IMR-90 (cell line): Measurements from ENCODE around the gene HS6ST3. TPM values are rescaled to one million over a fixed set of nuclear protein-coding genes. Genes with fewer than 3 reads are reported as not detected.

Experiments
- ATAC-seq: fragments of 200-7000 bp; cut with Tn5 transposase; 2 replicates; pipeline ENCODE4 v1.9.1; 2020; ENCODE audit warnings: low read depth, mild to moderate bottlenecking, moderate library complexity
- BruUV-seq: library from RNA; stranded (reverse); fragments of 400-500 nt; replicated peaks from 2 replicates; lab custom pipeline; 2021; lab: Mats Ljungman, UMichigan
- CTCF ChIA-PET: fragments of 300-600 bp; formaldehyde crosslinking; extraction: SDS; loops from one replicate; lab custom pipeline; 2021; ENCODE audit warnings: antibody characterized with exemption; lab: Yijun Ruan, JAX
- POLR2A ChIA-PET: fragments of 300-600 bp; sonication (Branson Sonifier 250); formaldehyde crosslinking; loops from one replicate; lab custom pipeline; 2022; ENCODE audit warnings: antibody characterized with exemption; ENCODE audit not compliant: unreplicated experiment; lab: Charles Lee
- DNase-seq: peaks from one replicate; pipeline ENCODE4 v3.0.0; 2013
- H2AFZ ChIP-seq: replicated peaks from 2 replicates; pipeline ENCODE3; 2013; ENCODE audit warnings: low read length, mild to moderate bottlenecking; ENCODE audit not compliant: poor library complexity
- H2AK5ac ChIP-seq: 2 replicates; pipeline ENCODE4 v1.6.1; 2013; ENCODE audit warnings: low read depth, low read length, inconsistent platforms
- H2AK9ac ChIP-seq: replicated peaks from 2 replicates; pipeline ENCODE3; 2013; ENCODE audit warnings: mild to moderate bottlenecking, low read depth, low read length, moderate library complexity; ENCODE audit not compliant: poor library complexity
- H2BK120ac ChIP-seq: 2 replicates; pipeline ENCODE4 v1.6.1; 2013; ENCODE audit warnings: low read depth, low read length, inconsistent platforms
- H2BK15ac ChIP-seq: 3 replicates; pipeline ENCODE4 v1.6.1; 2013; ENCODE audit warnings: low read depth, low read length, inconsistent platforms
- H2BK20ac ChIP-seq: 2 replicates; pipeline ENCODE4 v1.6.1; 2013; ENCODE audit warnings: low read depth, mild to moderate bottlenecking, inconsistent platforms, low read length, moderate library complexity
- H2BK5ac ChIP-seq: 2 replicates; pipeline ENCODE4 v1.6.1; 2013; ENCODE audit warnings: mild to moderate bottlenecking, low read depth, low read length, inconsistent platforms; ENCODE audit not compliant: poor library complexity, severe bottlenecking
- H3K14ac ChIP-seq: replicated peaks from 2 replicates; pipeline ENCODE4 v1.6.1; 2013; ENCODE audit warnings: low read depth, low read length, inconsistent platforms
- H3K18ac ChIP-seq: 2 replicates; pipeline ENCODE4 v1.6.1; 2013; ENCODE audit warnings: low read depth, low read length, control low read depth
- H3K23ac ChIP-seq: 2 replicates; pipeline ENCODE4 v1.6.1; 2013; ENCODE audit warnings: low read depth, low read length, inconsistent platforms
- H3K27ac ChIP-seq: 2 replicates; pipeline ENCODE4 v1.5.1; 2013; ENCODE audit warnings: mild to moderate bottlenecking, control low read depth, low read length; ENCODE audit not compliant: insufficient read depth
- H3K27me3 ChIP-seq: 2 replicates; pipeline ENCODE4 v1.6.1; 2013; ENCODE audit warnings: low read length; ENCODE audit not compliant: control insufficient read depth, insufficient read depth
- H3K36me3 ChIP-seq: 2 replicates; pipeline ENCODE4 v1.6.1; 2013; ENCODE audit warnings: low read length, mixed read lengths; ENCODE audit not compliant: control insufficient read depth, insufficient read depth
- H3K4ac ChIP-seq: 2 replicates; pipeline ENCODE4 v1.6.1; 2013; ENCODE audit warnings: low read depth, low read length, inconsistent platforms
- H3K4me1 ChIP-seq: 2 replicates; pipeline ENCODE4 v1.6.1; 2013; ENCODE audit warnings: low read length, mixed read lengths; ENCODE audit not compliant: control insufficient read depth, insufficient read depth
- H3K4me2 ChIP-seq: 2 replicates; pipeline ENCODE4 v1.6.1; 2013; ENCODE audit warnings: low read depth, mild to moderate bottlenecking, control low read depth, low read length, moderate library complexity
- H3K4me3 ChIP-seq: 2 replicates; pipeline ENCODE4 v1.5.1; 2013; ENCODE audit warnings: low read depth, mild to moderate bottlenecking, control low read depth, low read length, moderate library complexity; ENCODE audit not compliant: insufficient read depth
- H3K56ac ChIP-seq: 2 replicates; pipeline ENCODE4 v1.6.1; 2013; ENCODE audit warnings: low read length, inconsistent platforms; ENCODE audit not compliant: insufficient read depth; ENCODE audit errors: extremely low read depth
- H3K79me1 ChIP-seq, 2 experiments: 2 replicates each; pipeline ENCODE4 v1.6.1; 2013; ENCODE audit warnings: low read length in 2 of 2, inconsistent platforms in 1 of 2, low read depth in 1 of 2
- H3K9ac ChIP-seq: 2 replicates; pipeline ENCODE4 v1.6.1; 2013; ENCODE audit warnings: low read depth, low read length, control low read depth
- H3K9me1 ChIP-seq: 2 replicates; pipeline ENCODE4 v1.6.1; 2013; ENCODE audit warnings: low read length, inconsistent platforms; ENCODE audit not compliant: insufficient read depth
- H3K9me3 ChIP-seq: 2 replicates; pipeline ENCODE4 v1.6.1; 2013; ENCODE audit warnings: low read length; ENCODE audit not compliant: control insufficient read depth, insufficient read depth
- H4K20me1 ChIP-seq: 2 replicates; pipeline ENCODE4 v1.6.1; 2013; ENCODE audit warnings: low read length, inconsistent platforms; ENCODE audit not compliant: insufficient read depth
- H4K5ac ChIP-seq: 2 replicates; pipeline ENCODE4 v1.6.1; 2013; ENCODE audit warnings: mild to moderate bottlenecking, low read depth, low read length, control low read depth
- H4K8ac ChIP-seq, 2 experiments: 2 replicates each; pipeline ENCODE4 v1.6.1; 2013; ENCODE audit warnings: low read depth in 2 of 2, low read length in 2 of 2, control low read depth in 1 of 2, inconsistent platforms in 1 of 2
- H4K91ac ChIP-seq: 2 replicates; pipeline ENCODE4 v1.6.1; 2013; ENCODE audit warnings: low read depth, low read length, inconsistent platforms; ENCODE audit not compliant: insufficient read depth
- CHD1 ChIP-seq: IDR thresholded peaks from 2 replicates; pipeline ENCODE4 v1.6.1; 2012; ENCODE audit warnings: low read depth, low read length, improper control_type of control experiment
- FOS ChIP-seq: fragments of 150-350 bp; IDR thresholded peaks from 2 replicates; pipeline ENCODE4 v1.6.1; 2016; ENCODE audit warnings: low read depth, low read length
- MAFK ChIP-seq: IDR thresholded peaks from 2 replicates; pipeline ENCODE4 v1.6.1; 2012; ENCODE audit warnings: low read depth, low read length, improper control_type of control experiment
- MAZ ChIP-seq: IDR thresholded peaks from 2 replicates; pipeline ENCODE4 v1.6.1; 2012; ENCODE audit warnings: low read depth, mild to moderate bottlenecking, low read length, improper control_type of control experiment, moderate library complexity, borderline replicate concordance
- POLR2A ChIP-seq: IDR thresholded peaks from 2 replicates; pipeline ENCODE4 v1.6.1; 2012; ENCODE audit warnings: mild to moderate bottlenecking, low read depth, low read length
- RAD21 ChIP-seq: IDR thresholded peaks from 2 replicates; pipeline ENCODE4 v1.6.1; 2012; ENCODE audit warnings: low read length, improper control_type of control experiment
- RCOR1 ChIP-seq: IDR thresholded peaks from 2 replicates; pipeline ENCODE4 v1.6.1; 2012; ENCODE audit warnings: mild to moderate bottlenecking, low read length, improper control_type of control experiment; ENCODE audit not compliant: insufficient replicate concordance
- RFX5 ChIP-seq: IDR thresholded peaks from 2 replicates; pipeline ENCODE4 v1.8.0; 2012; ENCODE audit warnings: low read depth, mild to moderate bottlenecking, low read length, moderate library complexity
- WGBS, 2 experiments: methylation state at CpG; one replicate each; pipeline versions ENCODE4 v1.1.5 to v1.1.7; 2013; ENCODE audit warnings: missing lambda C conversion rate in 2 of 2; ENCODE audit not compliant: insufficient read length in 1 of 2; ENCODE audit errors: extremely low coverage in 2 of 2; 5-methylcytosine and 5-hydroxymethylcytosine counted together
- dilution Hi-C: fragments of 300-500 bp; cut with HindIII; formaldehyde crosslinking; loops from one replicate; pipeline ENCODE4 v1.14.3; 2018; ENCODE audit warnings: low sequenced_read_pairs; ENCODE audit not compliant: unreplicated experiment
- in situ Hi-C: fragments of 300-500 bp; cut with MboI; formaldehyde crosslinking; loops from 3 replicates; pipeline ENCODE4 v1.14.3; 2019; ENCODE audit warnings: low sequenced_read_pairs, inconsistent platforms, mixed read lengths
- intact Hi-C: fragments of 100-400 bp; cut with micrococcal nuclease; formaldehyde crosslinking; loops from 2 replicates; pipeline ENCODE4 v1.10.0; 2022
- polyA plus RNA-seq, 3 experiments: library from polyadenylated mRNA; depleted of rRNA; stranded (reverse); fragments of >200 nt; gene quantifications; 2 replicates each; pipeline ENCODE4 v1.2.3, GENCODE V29; 2012; ENCODE audit warnings: low replicate concordance in 1 of 3
- total RNA-seq: library from RNA; depleted of rRNA; stranded (reverse); fragments of >200 nt; gene quantifications from 2 replicates; pipeline ENCODE4 v1.2.3, GENCODE V29; 2012
- TF ChIP-seq, protein P1 (sequence below): fragments of 150-350 bp; IDR thresholded peaks from 2 replicates; pipeline ENCODE4 v1.6.1; 2016; ENCODE audit warnings: low read depth, mild to moderate bottlenecking, low read length, moderate library complexity, borderline replicate concordance
- TF ChIP-seq, protein P2 (sequence below): fragments of 150-350 bp; IDR thresholded peaks from 2 replicates; pipeline ENCODE4 v1.6.1; 2017; ENCODE audit warnings: mild to moderate bottlenecking, antibody characterized with exemption, low read length, low read depth
- TF ChIP-seq, protein P3 (sequence below): conservative IDR thresholded peaks from 2 replicates; pipeline ENCODE4 v1.5.1; 2012; ENCODE audit warnings: mild to moderate bottlenecking, low read depth, low read length, improper control_type of control experiment

HS6ST3 gene
- total and polyA plus RNA-seq, 2 of the 4 experiments (the other 2 are of a cell fraction) = not detected

DNA sequence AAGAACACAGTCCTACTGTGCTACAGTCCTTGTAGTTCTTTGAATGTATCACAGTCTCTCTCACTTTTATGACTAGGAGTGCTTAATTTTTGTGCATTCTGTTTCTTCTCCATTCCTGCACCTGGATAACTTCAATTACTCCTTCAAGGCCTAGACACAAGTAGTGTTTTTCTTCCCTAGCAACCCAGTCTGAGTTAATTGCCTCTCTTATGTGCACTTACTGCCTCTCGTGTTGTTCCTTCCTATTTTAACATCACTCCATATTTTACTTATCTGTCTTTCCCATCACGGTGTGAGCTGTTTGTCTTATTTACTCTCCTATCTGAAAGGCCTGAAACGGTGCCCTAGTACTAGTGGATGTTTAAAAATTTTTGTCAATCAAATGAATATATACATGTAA lies 101.5 kb downstream of the HS6ST3 start:
- Histone ChIP-seq H2AK5ac (no peak overlapping the region), H2BK20ac (no peak overlapping the region), H3K9me1 (no peaks in the 10 kb centered on the region), H3K23ac (no peak overlapping the region), H4K91ac (no peak overlapping the region), H2BK120ac (no peak overlapping the region), H2BK5ac (no peak overlapping the region), H4K20me1 (no peaks in the 10 kb centered on the region), H3K9me3 (0 out of 2 replicates have a peak, but pooled peaks cover 2% of the 10 kb centered on the region), H3K14ac (no peak overlapping the region), H2BK15ac (no peak overlapping the region), H3K56ac (no peak overlapping the region), H2AFZ (no peak overlapping the region), H4K8ac (no peak overlapping the region), H3K9ac (no peak overlapping the region), H3K4me1 (no peaks in the 10 kb centered on the region), H3K27me3 (no peaks in the 10 kb centered on the region), H3K4me2 (no peak overlapping the region), H3K36me3 (no peaks in the 10 kb centered on the region), H3K4ac (no peak overlapping the region), H4K5ac (no peak overlapping the region), H3K27ac (no peak overlapping the region), H2AK9ac (no peak overlapping the region), H3K4me3 (no peak overlapping the region), H3K18ac (no peak overlapping the region), H3K79me1 (no peaks in the 10 kb centered on the region)
- DNase-seq = no peak
- in situ Hi-C loops = no loop called here
- TF ChIP-seq FOS = no peak
- no peak for TF ChIP-seq POLR2A
- TF ChIP-seq, protein P1, sequence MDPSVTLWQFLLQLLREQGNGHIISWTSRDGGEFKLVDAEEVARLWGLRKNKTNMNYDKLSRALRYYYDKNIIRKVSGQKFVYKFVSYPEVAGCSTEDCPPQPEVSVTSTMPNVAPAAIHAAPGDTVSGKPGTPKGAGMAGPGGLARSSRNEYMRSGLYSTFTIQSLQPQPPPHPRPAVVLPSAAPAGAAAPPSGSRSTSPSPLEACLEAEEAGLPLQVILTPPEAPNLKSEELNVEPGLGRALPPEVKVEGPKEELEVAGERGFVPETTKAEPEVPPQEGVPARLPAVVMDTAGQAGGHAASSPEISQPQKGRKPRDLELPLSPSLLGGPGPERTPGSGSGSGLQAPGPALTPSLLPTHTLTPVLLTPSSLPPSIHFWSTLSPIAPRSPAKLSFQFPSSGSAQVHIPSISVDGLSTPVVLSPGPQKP = no peak
- TF ChIP-seq MAZ = no peak
- no peak for TF ChIP-seq RAD21
- no peak for TF ChIP-seq CHD1
- TF ChIP-seq MAFK = no peak
- TF ChIP-seq, protein P2, sequence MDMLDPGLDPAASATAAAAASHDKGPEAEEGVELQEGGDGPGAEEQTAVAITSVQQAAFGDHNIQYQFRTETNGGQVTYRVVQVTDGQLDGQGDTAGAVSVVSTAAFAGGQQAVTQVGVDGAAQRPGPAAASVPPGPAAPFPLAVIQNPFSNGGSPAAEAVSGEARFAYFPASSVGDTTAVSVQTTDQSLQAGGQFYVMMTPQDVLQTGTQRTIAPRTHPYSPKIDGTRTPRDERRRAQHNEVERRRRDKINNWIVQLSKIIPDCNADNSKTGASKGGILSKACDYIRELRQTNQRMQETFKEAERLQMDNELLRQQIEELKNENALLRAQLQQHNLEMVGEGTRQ = no peak
- no peak for TF ChIP-seq RFX5
- TF ChIP-seq, protein P3, sequence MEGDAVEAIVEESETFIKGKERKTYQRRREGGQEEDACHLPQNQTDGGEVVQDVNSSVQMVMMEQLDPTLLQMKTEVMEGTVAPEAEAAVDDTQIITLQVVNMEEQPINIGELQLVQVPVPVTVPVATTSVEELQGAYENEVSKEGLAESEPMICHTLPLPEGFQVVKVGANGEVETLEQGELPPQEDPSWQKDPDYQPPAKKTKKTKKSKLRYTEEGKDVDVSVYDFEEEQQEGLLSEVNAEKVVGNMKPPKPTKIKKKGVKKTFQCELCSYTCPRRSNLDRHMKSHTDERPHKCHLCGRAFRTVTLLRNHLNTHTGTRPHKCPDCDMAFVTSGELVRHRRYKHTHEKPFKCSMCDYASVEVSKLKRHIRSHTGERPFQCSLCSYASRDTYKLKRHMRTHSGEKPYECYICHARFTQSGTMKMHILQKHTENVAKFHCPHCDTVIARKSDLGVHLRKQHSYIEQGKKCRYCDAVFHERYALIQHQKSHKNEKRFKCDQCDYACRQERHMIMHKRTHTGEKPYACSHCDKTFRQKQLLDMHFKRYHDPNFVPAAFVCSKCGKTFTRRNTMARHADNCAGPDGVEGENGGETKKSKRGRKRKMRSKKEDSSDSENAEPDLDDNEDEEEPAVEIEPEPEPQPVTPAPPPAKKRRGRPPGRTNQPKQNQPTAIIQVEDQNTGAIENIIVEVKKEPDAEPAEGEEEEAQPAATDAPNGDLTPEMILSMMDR = no peak
- no peak for TF ChIP-seq RCOR1
- no peak for ATAC-seq
- no TSS peak for BruUV-seq
- CTCF ChIA-PET = no interaction called here
- POLR2A ChIA-PET = no interaction called here
- intact Hi-C loops = loop anchor here (5.0 kb wide), 1 partner anchor 221 kb away; no protein-coding TSS in a partner anchor
- dilution Hi-C loops = no loop called here
- WGBS, 2 experiments = no CpG with 5 or more reads among the region's 3 CpGs
